HEK293 (cell line): ENCODE results near the gene DGUOK.

Experiments
- CTCF ChIP-seq: fragments of 450-650 bp; formaldehyde crosslinking; IDR thresholded peaks from 2 replicates; pipeline ENCODE4 v1.5.1; 2016; ENCODE audit warnings: missing biosample characterization, missing genetic modification characterization
- PBX3 ChIP-seq: sonication (generic); formaldehyde crosslinking; IDR thresholded peaks from 2 replicates; pipeline ENCODE4 v1.8.1; 2022; ENCODE audit warnings: mild to moderate bottlenecking, moderate library complexity, missing genetic modification reagents
- REPIN1 ChIP-seq: fragments of 450-650 bp; formaldehyde crosslinking; IDR thresholded peaks from 2 replicates; pipeline ENCODE4 v1.5.1; 2017; ENCODE audit warnings: missing biosample characterization, missing genetic modification characterization, low read depth
- SETDB1 ChIP-seq: IDR thresholded peaks from one replicate; pipeline ENCODE4 v1.6.1; 2017; ENCODE audit warnings: mild to moderate bottlenecking, low read length, moderate library complexity, mixed read lengths; ENCODE audit not compliant: insufficient read length
- ZBTB1 ChIP-seq: fragments of 450-650 bp; formaldehyde crosslinking; IDR thresholded peaks from 2 replicates; pipeline ENCODE4 v1.5.1; 2016; ENCODE audit warnings: missing biosample characterization, missing genetic modification characterization
- ZNF148 ChIP-seq: fragments of 450-650 bp; formaldehyde crosslinking; IDR thresholded peaks from 2 replicates; pipeline ENCODE4 v1.5.0; 2017; ENCODE audit warnings: missing biosample characterization, missing genetic modification characterization, borderline replicate concordance
- ZNF654 ChIP-seq: fragments of 450-650 bp; formaldehyde crosslinking; IDR thresholded peaks from 2 replicates; pipeline ENCODE4 v1.5.1; 2016; ENCODE audit warnings: low read depth, missing biosample characterization, missing genetic modification characterization
- ZNF677 ChIP-seq: fragments of 450-650 bp; IDR thresholded peaks from 2 replicates; pipeline ENCODE4 v1.5.0; 2018; ENCODE audit warnings: missing biosample characterization, mild to moderate bottlenecking, missing genetic modification characterization, moderate library complexity
- TF ChIP-seq, protein P1 (sequence below): fragments of 450-650 bp; formaldehyde crosslinking; IDR thresholded peaks from 2 replicates; pipeline ENCODE4 v1.5.1; 2017; ENCODE audit warnings: missing biosample characterization, mild to moderate bottlenecking, missing genetic modification characterization, moderate library complexity
- TF ChIP-seq, protein P2 (sequence below): fragments of 450-650 bp; formaldehyde crosslinking; IDR thresholded peaks from 2 replicates; pipeline ENCODE4 v1.5.1; 2016; ENCODE audit warnings: missing biosample characterization, missing genetic modification characterization
- TF ChIP-seq, protein P3 (sequence below): fragments of 450-650 bp; formaldehyde crosslinking; IDR thresholded peaks from 2 replicates; pipeline ENCODE4 v1.5.1; 2016; ENCODE audit warnings: missing biosample characterization, missing genetic modification characterization

DNA sequence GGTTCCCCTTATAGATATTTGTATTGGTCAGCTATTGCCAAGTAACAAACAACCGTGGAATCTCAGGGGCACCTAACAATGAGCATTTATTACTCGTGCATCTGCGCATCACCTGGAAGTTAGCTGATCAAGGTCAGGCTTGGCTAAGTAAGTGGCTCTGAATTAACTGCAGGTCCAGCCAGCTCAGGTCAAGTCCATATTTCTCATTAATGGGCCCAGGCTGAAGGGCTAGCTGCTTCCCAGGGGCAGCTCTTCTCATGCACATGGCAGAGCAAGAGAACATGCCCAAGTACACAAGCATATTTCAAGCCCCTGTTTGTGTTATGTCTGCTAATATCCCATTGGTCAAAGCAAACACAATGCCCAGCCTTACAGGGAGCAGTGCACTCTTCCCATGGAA lies 7.8 kb upstream of the DGUOK start:
- TF ChIP-seq ZNF654 (no peak), ZNF677 (tag by site-specific recombination) (no peak), PBX3 (no peak), SETDB1 (no peak), CTCF (tag by site-specific recombination) (no peak), ZBTB1 (no peak), REPIN1 (tag by site-specific recombination) (no peak), ZNF148 (tag by site-specific recombination) (no peak)
- TF ChIP-seq, protein P1, sequence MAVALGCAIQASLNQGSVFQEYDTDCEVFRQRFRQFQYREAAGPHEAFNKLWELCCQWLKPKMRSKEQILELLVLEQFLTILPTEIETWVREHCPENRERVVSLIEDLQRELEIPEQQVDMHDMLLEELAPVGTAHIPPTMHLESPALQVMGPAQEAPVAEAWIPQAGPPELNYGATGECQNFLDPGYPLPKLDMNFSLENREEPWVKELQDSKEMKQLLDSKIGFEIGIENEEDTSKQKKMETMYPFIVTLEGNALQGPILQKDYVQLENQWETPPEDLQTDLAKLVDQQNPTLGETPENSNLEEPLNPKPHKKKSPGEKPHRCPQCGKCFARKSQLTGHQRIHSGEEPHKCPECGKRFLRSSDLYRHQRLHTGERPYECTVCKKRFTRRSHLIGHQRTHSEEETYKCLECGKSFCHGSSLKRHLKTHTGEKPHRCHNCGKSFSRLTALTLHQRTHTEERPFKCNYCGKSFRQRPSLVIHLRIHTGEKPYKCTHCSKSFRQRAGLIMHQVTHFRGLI (tag by site-specific recombination), result no peak
- TF ChIP-seq, protein P2, sequence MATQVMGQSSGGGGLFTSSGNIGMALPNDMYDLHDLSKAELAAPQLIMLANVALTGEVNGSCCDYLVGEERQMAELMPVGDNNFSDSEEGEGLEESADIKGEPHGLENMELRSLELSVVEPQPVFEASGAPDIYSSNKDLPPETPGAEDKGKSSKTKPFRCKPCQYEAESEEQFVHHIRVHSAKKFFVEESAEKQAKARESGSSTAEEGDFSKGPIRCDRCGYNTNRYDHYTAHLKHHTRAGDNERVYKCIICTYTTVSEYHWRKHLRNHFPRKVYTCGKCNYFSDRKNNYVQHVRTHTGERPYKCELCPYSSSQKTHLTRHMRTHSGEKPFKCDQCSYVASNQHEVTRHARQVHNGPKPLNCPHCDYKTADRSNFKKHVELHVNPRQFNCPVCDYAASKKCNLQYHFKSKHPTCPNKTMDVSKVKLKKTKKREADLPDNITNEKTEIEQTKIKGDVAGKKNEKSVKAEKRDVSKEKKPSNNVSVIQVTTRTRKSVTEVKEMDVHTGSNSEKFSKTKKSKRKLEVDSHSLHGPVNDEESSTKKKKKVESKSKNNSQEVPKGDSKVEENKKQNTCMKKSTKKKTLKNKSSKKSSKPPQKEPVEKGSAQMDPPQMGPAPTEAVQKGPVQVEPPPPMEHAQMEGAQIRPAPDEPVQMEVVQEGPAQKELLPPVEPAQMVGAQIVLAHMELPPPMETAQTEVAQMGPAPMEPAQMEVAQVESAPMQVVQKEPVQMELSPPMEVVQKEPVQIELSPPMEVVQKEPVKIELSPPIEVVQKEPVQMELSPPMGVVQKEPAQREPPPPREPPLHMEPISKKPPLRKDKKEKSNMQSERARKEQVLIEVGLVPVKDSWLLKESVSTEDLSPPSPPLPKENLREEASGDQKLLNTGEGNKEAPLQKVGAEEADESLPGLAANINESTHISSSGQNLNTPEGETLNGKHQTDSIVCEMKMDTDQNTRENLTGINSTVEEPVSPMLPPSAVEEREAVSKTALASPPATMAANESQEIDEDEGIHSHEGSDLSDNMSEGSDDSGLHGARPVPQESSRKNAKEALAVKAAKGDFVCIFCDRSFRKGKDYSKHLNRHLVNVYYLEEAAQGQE, result no peak
- TF ChIP-seq, protein P3, sequence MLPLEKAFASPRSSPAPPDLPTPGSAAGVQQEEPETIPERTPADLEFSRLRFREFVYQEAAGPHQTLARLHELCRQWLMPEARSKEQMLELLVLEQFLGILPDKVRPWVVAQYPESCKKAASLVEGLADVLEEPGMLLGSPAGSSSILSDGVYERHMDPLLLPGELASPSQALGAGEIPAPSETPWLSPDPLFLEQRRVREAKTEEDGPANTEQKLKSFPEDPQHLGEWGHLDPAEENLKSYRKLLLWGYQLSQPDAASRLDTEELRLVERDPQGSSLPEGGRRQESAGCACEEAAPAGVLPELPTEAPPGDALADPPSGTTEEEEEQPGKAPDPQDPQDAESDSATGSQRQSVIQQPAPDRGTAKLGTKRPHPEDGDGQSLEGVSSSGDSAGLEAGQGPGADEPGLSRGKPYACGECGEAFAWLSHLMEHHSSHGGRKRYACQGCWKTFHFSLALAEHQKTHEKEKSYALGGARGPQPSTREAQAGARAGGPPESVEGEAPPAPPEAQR (tag by site-specific recombination), result no peak
